H1 (cell line): ENCODE data around the gene CRELD1. TPM values are rescaled to one million over a fixed set of nuclear protein-coding genes. Genes with fewer than 3 reads are reported as not detected.

Experiments
- CTCF ChIA-PET: fragments of 300-600 bp; sonication (Branson Sonifier 250); formaldehyde crosslinking; loops from one replicate; lab custom pipeline; 2021; ENCODE audit not compliant: partially characterized antibody; lab: Charles Lee
- POLR2A ChIA-PET: fragments of 300-600 bp; sonication (Branson Sonifier 250); formaldehyde crosslinking; loops from one replicate; lab custom pipeline; 2021; ENCODE audit warnings: inconsistent platforms; ENCODE audit not compliant: partially characterized antibody; lab: Charles Lee
- DNase-seq, 2 experiments: peaks; one replicate each; pipeline versions ENCODE4 v3.0.0 to v3.0.0-alpha.2; 2010 to 2022; ENCODE audit warnings: low spot score in 2 of 2, low read depth in 1 of 2, mixed read lengths in 1 of 2
- FAIRE-seq: peaks from 2 replicates; lab custom pipeline; 2011; peaks lifted over from hg19 to GRCh38; lab: Jason Lieb, UNC
- H2AFZ ChIP-seq: 2 replicates; pipeline ENCODE4 v1.8.1; 2012; ENCODE audit warnings: low read length, inconsistent platforms
- H2AK5ac ChIP-seq: 2 replicates; pipeline ENCODE4 v1.6.1; 2013; ENCODE audit warnings: low read depth, low read length
- H2BK120ac ChIP-seq: replicated peaks from 2 replicates; pipeline ENCODE3; 2013; ENCODE audit warnings: low read depth, low read length, inconsistent platforms
- H2BK12ac ChIP-seq: 2 replicates; pipeline ENCODE4 v1.6.1; 2013; ENCODE audit warnings: low read depth, low read length
- H2BK15ac ChIP-seq: 2 replicates; pipeline ENCODE4 v1.6.1; 2013; ENCODE audit warnings: low read length
- H2BK20ac ChIP-seq: 2 replicates; pipeline ENCODE4 v1.6.1; 2013; ENCODE audit warnings: low read length
- H2BK5ac ChIP-seq: 2 replicates; pipeline ENCODE4 v1.6.1; 2013; ENCODE audit warnings: low read depth, low read length
- H3K14ac ChIP-seq: 2 replicates; pipeline ENCODE4 v1.6.1; 2013; ENCODE audit warnings: inconsistent platforms; ENCODE audit not compliant: insufficient read length
- H3K18ac ChIP-seq: 2 replicates; pipeline ENCODE4 v1.6.1; 2013; ENCODE audit warnings: low read length; ENCODE audit errors: extremely low read depth
- H3K23ac ChIP-seq: 2 replicates; pipeline ENCODE4 v1.6.1; 2013; ENCODE audit warnings: inconsistent platforms; ENCODE audit not compliant: insufficient read length
- H3K23me2 ChIP-seq: 2 replicates; pipeline ENCODE4 v1.6.1; 2013; ENCODE audit warnings: low read depth, low read length
- H3K27ac ChIP-seq: 2 replicates; pipeline ENCODE4 v1.6.1; 2011; ENCODE audit warnings: low read depth, low read length, inconsistent platforms
- H3K27me3 ChIP-seq, 4 experiments: replicated peaks in 1 of 4; 1 replicate in 1 of 4; 2 replicates in 3 of 4; pipeline versions ENCODE4 v1.6.1 to v1.8.1; 2011 to 2013; ENCODE audit warnings: low read length in 3 of 4, mild to moderate bottlenecking in 3 of 4, inconsistent platforms in 2 of 4, mixed read lengths in 2 of 4, moderate library complexity in 1 of 4; ENCODE audit not compliant: control insufficient read depth in 3 of 4, insufficient read depth in 3 of 4; ENCODE audit errors: extremely low read depth in 1 of 4
- H3K36me3 ChIP-seq, 4 experiments: 2 replicates each; pipeline versions ENCODE4 v1.6.1 to v1.8.1; 2011 to 2013; ENCODE audit warnings: mild to moderate bottlenecking in 4 of 4, low read length in 3 of 4, moderate library complexity in 2 of 4, control low read depth in 1 of 4, inconsistent platforms in 1 of 4; ENCODE audit not compliant: insufficient read depth in 4 of 4, control insufficient read depth in 2 of 4
- H3K4ac ChIP-seq: replicated peaks from 2 replicates; pipeline ENCODE3; 2013; ENCODE audit warnings: low read length, low read depth, mixed read lengths, inconsistent platforms; ENCODE audit not compliant: insufficient read length
- H3K4me1 ChIP-seq, 4 experiments: replicated peaks in 1 of 4; 1 replicate in 1 of 4; 2 replicates in 3 of 4; pipeline versions ENCODE4 v1.6.1 to v1.8.1; 2011 to 2013; ENCODE audit warnings: low read length in 3 of 4, inconsistent platforms in 2 of 4, mixed read lengths in 1 of 4; ENCODE audit not compliant: insufficient read depth in 4 of 4, control insufficient read depth in 3 of 4
- H3K4me2 ChIP-seq, 2 experiments: 2 replicates each; pipeline versions ENCODE4 v1.6.1 to v1.8.1; 2011 to 2013; ENCODE audit warnings: low read depth in 2 of 2, low read length in 2 of 2, control low read depth in 1 of 2, inconsistent platforms in 1 of 2, mild to moderate bottlenecking in 1 of 2; ENCODE audit not compliant: insufficient read depth in 1 of 2
- H3K4me3 ChIP-seq, 4 experiments: fragments of 200-600, 300-600 bp in 1 of 4; sonication (generic), shearing (Covaris generic), sonication (Bioruptor Twin) in 1 of 4; 2 replicates each; pipeline versions ENCODE4 v1.5.1 to v1.8.1; 2011 to 2016; ENCODE audit warnings: low read length in 4 of 4, low read depth in 3 of 4, control low read depth in 2 of 4, inconsistent platforms in 2 of 4, mild to moderate bottlenecking in 2 of 4, mixed read lengths in 1 of 4, moderate library complexity in 1 of 4; ENCODE audit not compliant: insufficient read depth in 2 of 4; ENCODE audit errors: extremely low read depth in 1 of 4
- H3K56ac ChIP-seq: replicated peaks from 2 replicates; pipeline ENCODE3; 2013; ENCODE audit warnings: low read depth, mild to moderate bottlenecking, mixed read lengths, low read length, inconsistent platforms; ENCODE audit not compliant: insufficient read length
- H3K79me1 ChIP-seq: 2 replicates; pipeline ENCODE4 v1.6.1; 2013; ENCODE audit warnings: low read depth, low read length, control low read depth
- H3K79me2 ChIP-seq, 2 experiments: 2 replicates each; pipeline versions ENCODE4 v1.6.1 to v1.8.1; 2012 to 2013; ENCODE audit warnings: low read length in 2 of 2, mild to moderate bottlenecking in 2 of 2, inconsistent platforms in 1 of 2; ENCODE audit not compliant: insufficient read depth in 2 of 2, control insufficient read depth in 1 of 2
- H3K9ac ChIP-seq, 4 experiments: replicated peaks in 1 of 4; 1 replicate in 1 of 4; 2 replicates in 3 of 4; pipeline versions ENCODE4 v1.6.1 to v1.8.1; 2011 to 2013; ENCODE audit warnings: low read depth in 3 of 4, low read length in 3 of 4, control low read depth in 2 of 4, mild to moderate bottlenecking in 2 of 4, moderate library complexity in 2 of 4, inconsistent platforms in 1 of 4; ENCODE audit errors: extremely low read depth in 1 of 4
- H3K9me3 ChIP-seq, 2 experiments: 2 replicates each; pipeline versions ENCODE4 v1.6.1 to v1.8.1; 2012 to 2013; ENCODE audit warnings: mild to moderate bottlenecking in 2 of 2, moderate library complexity in 2 of 2, control low read depth in 1 of 2, inconsistent platforms in 1 of 2, low read depth in 1 of 2, low read length in 1 of 2, mixed read lengths in 1 of 2; ENCODE audit not compliant: insufficient read depth in 2 of 2
- H4K20me1 ChIP-seq, 2 experiments: replicated peaks in 1 of 2; 2 replicates each; pipeline versions ENCODE3 to v1.8.1; 2011 to 2013; ENCODE audit warnings: inconsistent platforms in 2 of 2, low read length in 2 of 2, mild to moderate bottlenecking in 1 of 2; ENCODE audit not compliant: insufficient read depth in 2 of 2, control insufficient read depth in 1 of 2
- H4K5ac ChIP-seq: 2 replicates; pipeline ENCODE4 v1.6.1; 2013; ENCODE audit warnings: low read length, low read depth, mixed read lengths, inconsistent platforms; ENCODE audit not compliant: insufficient read length
- H4K8ac ChIP-seq: 2 replicates; pipeline ENCODE4 v1.8.0; 2013; ENCODE audit warnings: mild to moderate bottlenecking, moderate library complexity, low read length, inconsistent platforms; ENCODE audit not compliant: insufficient read depth; ENCODE audit errors: extremely low read depth
- H4K91ac ChIP-seq: replicated peaks from 2 replicates; pipeline ENCODE3; 2013; ENCODE audit warnings: low read length, mixed read lengths, inconsistent platforms; ENCODE audit not compliant: insufficient read length
- ASH2L ChIP-seq: fragments of 200-600, 300-600 bp; sonication (generic); IDR thresholded peaks from one replicate; pipeline ENCODE4 v1.7.1; 2017; ENCODE audit warnings: low read length
- BRCA1 ChIP-seq: IDR thresholded peaks from 2 replicates; pipeline ENCODE4 v1.6.1; 2012; ENCODE audit warnings: low read depth, low read length, improper control_type of control experiment
- KDM5A ChIP-seq: fragments of 200-600 bp; IDR thresholded peaks from 2 replicates; pipeline ENCODE4 v1.7.1; 2012; ENCODE audit warnings: mild to moderate bottlenecking, low read length, inconsistent platforms, mixed read lengths
- NANOG ChIP-seq: IDR thresholded peaks from 2 replicates; pipeline ENCODE4 v1.6.1; 2011; ENCODE audit warnings: low read length, low read depth, mild to moderate bottlenecking, inconsistent platforms; ENCODE audit not compliant: insufficient read depth, poor library complexity, severe bottlenecking
- PHF8 ChIP-seq: fragments of 200-600 bp; sonication (generic); conservative IDR thresholded peaks from 2 replicates; pipeline ENCODE4 v1.7.1; 2012; ENCODE audit warnings: low read depth, mild to moderate bottlenecking, inconsistent platforms, low read length, moderate library complexity
- POU5F1 ChIP-seq: IDR thresholded peaks from 2 replicates; pipeline ENCODE4 v1.6.1; 2011; ENCODE audit warnings: low read depth, mild to moderate bottlenecking, low read length, moderate library complexity
- RBBP5 ChIP-seq: IDR thresholded peaks from 2 replicates; pipeline ENCODE4 v1.7.1; 2012; ENCODE audit warnings: low read depth, mild to moderate bottlenecking, inconsistent platforms, low read length, moderate library complexity, borderline replicate concordance
- RXRA ChIP-seq: IDR thresholded peaks from 2 replicates; pipeline ENCODE4 v1.6.1; 2011; ENCODE audit warnings: low read depth, mild to moderate bottlenecking, low read length, moderate library complexity; ENCODE audit not compliant: insufficient read depth
- SIRT6 ChIP-seq: IDR thresholded peaks from one replicate; pipeline ENCODE4 v1.7.1; 2012; ENCODE audit warnings: low read length, inconsistent platforms
- TCF12 ChIP-seq: IDR thresholded peaks from 2 replicates; pipeline ENCODE4 v1.6.1; 2011; ENCODE audit warnings: low read depth, mild to moderate bottlenecking, low read length
- YY1 ChIP-seq: IDR thresholded peaks from 2 replicates; pipeline ENCODE4 v1.6.1; 2011; ENCODE audit warnings: low read depth, mild to moderate bottlenecking, low read length
- WGBS, 2 experiments: shearing (Covaris generic) in 1 of 2; methylation state at CpG; one replicate each; pipeline versions ENCODE4 v1.1.6 to v1.1.7; 2013 to 2015; ENCODE audit warnings: low lambda C conversion rate in 2 of 2, mixed read lengths in 2 of 2, inconsistent platforms in 1 of 2, low coverage in 1 of 2, missing lambda C conversion rate in 1 of 2; ENCODE audit not compliant: insufficient replicate concordance in 2 of 2, insufficient coverage in 1 of 2, insufficient read length in 1 of 2; ENCODE audit errors: extremely low coverage in 1 of 2, missing lambda C conversion rate in 1 of 2; 5-methylcytosine and 5-hydroxymethylcytosine counted together
- polyA plus RNA-seq, 7 experiments: library from polyadenylated mRNA; depleted of rRNA in 3 of 7; stranded (reverse) in 5 of 7; unstranded in 2 of 7; fragments of >200 nt in 5 of 7; fragments of 200-250 nt in 2 of 7; gene quantifications; 1 replicate in 5 of 7; 2 replicates in 1 of 7; 4 replicates in 1 of 7; pipeline versions ENCODE4 v1.2.1 to v1.2.3, GENCODE V29; 2011 to 2013; ENCODE audit warnings: missing spikeins in 2 of 7, mixed read lengths in 2 of 7
- total RNA-seq: library from RNA; stranded (reverse); fragmentation: NEBNext Ultra II Directional; extraction: Animal tissue kit (Norgen Biotek cat#: 25700); gene quantifications from 2 replicates; pipeline ENCODE4 v1.2.1, GENCODE V29; 2021
- TF ChIP-seq, protein P1 (sequence below): IDR thresholded peaks from 2 replicates; pipeline ENCODE4 v1.6.1; 2012; ENCODE audit warnings: inconsistent platforms
- TF ChIP-seq, protein P2 (sequence below): IDR thresholded peaks from 2 replicates; pipeline ENCODE4 v1.6.1; 2012; ENCODE audit warnings: inconsistent platforms

The CRELD1 gene
- total and polyA plus RNA-seq, 2 of the 8 experiments (the other 6 are each of a cell fraction or from before 2014, with no cell fraction given), result 12.9 to 15.1 TPM

DNA sequence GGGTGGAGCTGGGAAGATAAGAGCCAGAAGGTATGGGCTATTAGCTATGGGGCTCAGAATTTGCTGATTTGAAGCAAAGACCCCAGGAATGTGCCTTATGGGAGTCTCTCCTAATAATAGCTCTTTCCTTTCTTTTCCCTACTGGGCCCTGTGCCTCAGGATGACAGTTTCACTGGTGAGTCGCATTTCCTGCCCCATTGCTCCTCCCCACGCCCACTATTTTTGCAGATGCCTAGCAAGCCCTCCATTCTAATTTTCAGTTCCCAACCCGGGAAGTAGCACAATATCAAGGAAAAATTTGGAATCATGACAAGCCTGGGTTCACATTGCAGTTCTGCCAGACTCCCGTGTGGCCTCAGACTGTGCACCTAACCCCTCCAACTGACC is 30.4 kb upstream of the CRELD1 start:
- H3K4me1 ChIP-seq, result peaks cover 5 to 14% (median 11%) of the 10 kb centered on the region in 4 experiments
- peak overlapping the region; percentile 44; the same call in 1 of the 2 replicates for H2AFZ ChIP-seq
- H3K56ac ChIP-seq, result no peak overlapping the region
- no peak overlapping the region for H3K23ac ChIP-seq
- 0 out of 2 replicates have a peak overlapping the region, but pooled peaks have one; percentile 91 for H2BK12ac ChIP-seq
- POLR2A ChIA-PET, result interaction anchor here (0.6 to 6.0 kb wide), 8 partner anchors 10 to 48 kb away, joined by 3 to 43 read pairs (median 4); partner anchors contain the start of gene IL17RC
- peak overlapping the region; percentile 73; the same call in 1 of the 2 replicates for H2BK5ac ChIP-seq
- H2BK15ac ChIP-seq, result no peak overlapping the region
- H2BK20ac ChIP-seq, result no peak overlapping the region
- no peak overlapping the region for H4K5ac ChIP-seq
- no peak overlapping the region for H2BK120ac ChIP-seq
- 79% methylated on average over 4 of the region's 4 CpGs; no CpG with 5 or more reads in 1 of the 2 experiments for WGBS, 2 experiments
- no peaks in the 10 kb centered on the region for H3K9me3 ChIP-seq
- H4K8ac ChIP-seq, result peak overlapping the region; percentile 54; the same call in 1 of the 2 replicates
- H3K4me2 ChIP-seq, result peak overlapping the region; percentile 52; a peak in 3 of 4 replicates
- no peak overlapping the region for H3K9ac ChIP-seq
- no peaks in the 10 kb centered on the region for H3K23me2 ChIP-seq
- CTCF ChIA-PET, result interaction anchor here (0.7 to 2.2 kb wide), 12 partner anchors 9 to 76 kb away, joined by 3 to 9 read pairs (median 3); partner anchors contain the start of genes CRELD1 and IL17RC
- H3K18ac ChIP-seq, result 0 out of 2 replicates have a peak overlapping the region, but pooled peaks have one; percentile 51
- H3K14ac ChIP-seq, result no peak overlapping the region
- H4K91ac ChIP-seq, result peak overlapping the region; percentile 87
- H2AK5ac ChIP-seq, result no peak overlapping the region
- no peaks in the 10 kb centered on the region for H3K79me1 ChIP-seq
- DNase-seq, result no peak
- H3K27me3 ChIP-seq, result no peaks in the 10 kb centered on the region
- peak overlapping the region; percentile 96 for H3K4ac ChIP-seq
- no peaks in the 10 kb centered on the region for H3K79me2 ChIP-seq
- H3K36me3 ChIP-seq, result no peaks in the 10 kb centered on the region
- FAIRE-seq, result no peak
- H3K4me3 ChIP-seq, result no peak overlapping the region; a peak in 2 of 8 replicates
- no peak overlapping the region for H3K27ac ChIP-seq
- H4K20me1 ChIP-seq, result no peaks in the 10 kb centered on the region
- no peak for TF ChIP-seq PHF8
- TF ChIP-seq YY1, result no peak
- TF ChIP-seq NANOG, result no peak
- TF ChIP-seq, protein P1, sequence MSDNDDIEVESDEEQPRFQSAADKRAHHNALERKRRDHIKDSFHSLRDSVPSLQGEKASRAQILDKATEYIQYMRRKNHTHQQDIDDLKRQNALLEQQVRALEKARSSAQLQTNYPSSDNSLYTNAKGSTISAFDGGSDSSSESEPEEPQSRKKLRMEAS, result no peak
- no peak for TF ChIP-seq BRCA1
- TF ChIP-seq TCF12, result no peak
- TF ChIP-seq, protein P2, sequence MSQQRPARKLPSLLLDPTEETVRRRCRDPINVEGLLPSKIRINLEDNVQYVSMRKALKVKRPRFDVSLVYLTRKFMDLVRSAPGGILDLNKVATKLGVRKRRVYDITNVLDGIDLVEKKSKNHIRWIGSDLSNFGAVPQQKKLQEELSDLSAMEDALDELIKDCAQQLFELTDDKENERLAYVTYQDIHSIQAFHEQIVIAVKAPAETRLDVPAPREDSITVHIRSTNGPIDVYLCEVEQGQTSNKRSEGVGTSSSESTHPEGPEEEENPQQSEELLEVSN, result no peak
- no peak for TF ChIP-seq ASH2L
- no peak for TF ChIP-seq POU5F1
- no peak for TF ChIP-seq KDM5A
- TF ChIP-seq RXRA, result no peak
- TF ChIP-seq SIRT6, result no peak
- no peak for TF ChIP-seq RBBP5
